RWPE1 (cell line): ENCODE measurements around the gene MAG.
"Not testable (repeated sequence)": the region's sequence is repeated elsewhere in the genome, so short reads cannot be mapped to it uniquely, and the experiment has no call there.

Experiments
- CTCF ChIA-PET: fragments of 350-600 bp; sonication (Branson Sonifier 250); formaldehyde crosslinking; extraction: SDS; loops from one replicate; lab custom pipeline; 2021; lab: Yijun Ruan, JAX
- POLR2A ChIA-PET: fragments of 400-600 bp; formaldehyde crosslinking; extraction: SDS; loops from one replicate; lab custom pipeline; 2020; ENCODE audit warnings: antibody characterized with exemption; ENCODE audit not compliant: low non-redundant PET; lab: Yijun Ruan, JAX
- DNase-seq: peaks from one replicate; pipeline ENCODE4 v3.0.0; 2012; ENCODE audit warnings: low spot score
- H3K27ac ChIP-seq: fragments of 450-650 bp; 2 replicates; pipeline ENCODE4 v1.5.1; 2017
- TF ChIP-seq, protein P1 (sequence below): fragments of 450-650 bp; conservative IDR thresholded peaks from 2 replicates; pipeline ENCODE4 v1.5.1; 2017; ENCODE audit warnings: low read depth, mild to moderate bottlenecking

MAG gene

DNA sequence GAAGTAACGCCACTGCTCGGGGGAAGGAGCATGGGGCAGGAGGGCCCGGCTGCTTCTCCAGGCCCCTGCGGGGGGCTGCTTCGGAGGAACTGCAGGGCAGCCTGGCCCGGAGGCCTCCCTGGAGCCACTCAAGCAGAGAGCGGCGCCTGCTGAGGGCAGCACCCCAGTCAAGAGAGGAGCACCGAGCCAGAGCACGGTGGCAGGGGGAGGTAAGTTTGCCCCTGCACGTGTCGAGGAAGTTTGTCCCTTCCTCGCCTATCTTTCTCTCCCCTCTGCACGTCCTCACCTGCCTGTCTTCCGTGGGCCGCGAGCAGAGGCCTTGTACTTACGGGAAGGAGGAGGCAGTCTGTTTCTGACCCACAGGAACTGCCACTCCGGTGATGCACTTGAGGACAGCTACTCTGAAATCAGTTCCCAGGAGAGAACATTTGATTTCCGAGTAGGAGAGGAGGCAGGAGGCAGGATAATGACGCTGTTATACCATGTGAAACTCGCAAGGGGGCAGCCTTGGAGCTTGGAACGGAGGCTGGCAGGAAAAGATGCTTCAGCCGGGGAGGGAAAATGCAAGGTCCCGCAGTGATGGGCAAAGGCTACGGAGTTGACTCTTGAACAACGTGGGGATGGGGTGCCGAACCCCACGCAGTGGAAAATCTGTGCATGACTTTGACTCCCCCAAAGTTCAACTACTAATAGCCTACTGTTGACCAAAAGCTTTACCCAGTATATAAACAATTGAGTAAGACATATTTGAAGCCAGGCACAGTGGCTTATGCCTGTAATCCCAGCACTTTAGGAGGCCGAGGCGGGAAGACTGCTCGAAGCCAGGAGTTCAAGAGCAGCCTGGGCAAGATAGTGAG is 60.7 kb downstream of the MAG start:
- H3K27ac ChIP-seq, result no peak overlapping the region

DNA sequence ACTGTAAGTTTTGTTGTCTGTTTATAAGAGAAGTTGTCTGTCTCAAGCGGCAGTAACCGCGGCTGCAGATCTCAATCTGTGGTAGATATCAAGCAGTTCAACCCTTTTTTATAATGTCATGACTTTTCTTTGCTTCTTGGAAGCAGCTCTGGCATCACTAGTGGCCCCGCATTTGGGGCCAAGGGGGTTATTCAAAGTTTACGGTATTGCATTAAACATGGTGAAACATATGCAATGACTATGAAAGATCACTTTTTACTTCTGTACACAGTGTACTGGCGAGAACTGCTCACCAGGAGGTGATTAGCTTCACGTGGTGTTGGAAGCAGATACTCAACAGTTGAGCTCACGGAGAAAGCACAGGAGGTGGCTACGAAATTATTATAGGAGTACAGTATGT is 61.7 kb downstream of the MAG start:
- ChIA-PET CTCF (interaction anchor here (0.6 to 2.7 kb wide), 11 partner anchors 8 to 142 kb away, joined by 3 to 52 read pairs (median 6); no protein-coding TSS in a partner anchor), POLR2A (no interaction called here)
- H3K27ac ChIP-seq, result no peak overlapping the region
- TF ChIP-seq, protein P1, sequence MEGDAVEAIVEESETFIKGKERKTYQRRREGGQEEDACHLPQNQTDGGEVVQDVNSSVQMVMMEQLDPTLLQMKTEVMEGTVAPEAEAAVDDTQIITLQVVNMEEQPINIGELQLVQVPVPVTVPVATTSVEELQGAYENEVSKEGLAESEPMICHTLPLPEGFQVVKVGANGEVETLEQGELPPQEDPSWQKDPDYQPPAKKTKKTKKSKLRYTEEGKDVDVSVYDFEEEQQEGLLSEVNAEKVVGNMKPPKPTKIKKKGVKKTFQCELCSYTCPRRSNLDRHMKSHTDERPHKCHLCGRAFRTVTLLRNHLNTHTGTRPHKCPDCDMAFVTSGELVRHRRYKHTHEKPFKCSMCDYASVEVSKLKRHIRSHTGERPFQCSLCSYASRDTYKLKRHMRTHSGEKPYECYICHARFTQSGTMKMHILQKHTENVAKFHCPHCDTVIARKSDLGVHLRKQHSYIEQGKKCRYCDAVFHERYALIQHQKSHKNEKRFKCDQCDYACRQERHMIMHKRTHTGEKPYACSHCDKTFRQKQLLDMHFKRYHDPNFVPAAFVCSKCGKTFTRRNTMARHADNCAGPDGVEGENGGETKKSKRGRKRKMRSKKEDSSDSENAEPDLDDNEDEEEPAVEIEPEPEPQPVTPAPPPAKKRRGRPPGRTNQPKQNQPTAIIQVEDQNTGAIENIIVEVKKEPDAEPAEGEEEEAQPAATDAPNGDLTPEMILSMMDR, result no peak
- DNase-seq, result no peak

More for the DNA sequence above, 60.7 kb downstream of the MAG start:
- TF ChIP-seq, protein P1, result peak; percentile 83
- CTCF ChIA-PET, result interaction anchor here (0.5 to 2.7 kb wide), 25 partner anchors 8 to 560 kb away, joined by 3 to 52 read pairs (median 4); no protein-coding TSS in a partner anchor
- POLR2A ChIA-PET, result no interaction called here
- DNase-seq, result peak; percentile 86

DNA sequence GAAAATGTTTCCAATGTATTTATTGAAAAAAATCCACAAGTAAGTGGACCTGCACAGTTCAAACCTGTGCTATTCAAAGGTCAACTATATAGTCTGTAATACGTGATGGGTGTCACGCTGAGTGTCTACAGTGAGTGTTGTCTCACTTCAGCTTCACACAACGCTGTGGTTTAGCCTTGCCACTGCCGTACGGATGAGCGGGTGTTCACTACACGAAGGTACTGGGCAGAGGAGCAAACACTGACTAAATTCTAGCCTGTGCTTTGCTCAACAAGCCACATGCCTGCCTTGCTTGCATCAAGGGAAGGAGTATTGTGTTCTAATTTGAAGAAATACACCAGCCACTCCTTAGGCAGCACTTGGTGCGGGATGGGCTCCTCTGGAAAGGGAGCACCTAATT is 62.9 kb downstream of the MAG start:
- no peak overlapping the region for H3K27ac ChIP-seq
- ChIA-PET POLR2A (no interaction called here), CTCF (interaction anchor here (0.6 to 2.7 kb wide), 6 partner anchors 86 to 289 kb away, joined by 4 to 52 read pairs (median 4); partner anchors contain the start of gene USF2)
- DNase-seq, result no peak
- TF ChIP-seq, protein P1, result no peak

DNA sequence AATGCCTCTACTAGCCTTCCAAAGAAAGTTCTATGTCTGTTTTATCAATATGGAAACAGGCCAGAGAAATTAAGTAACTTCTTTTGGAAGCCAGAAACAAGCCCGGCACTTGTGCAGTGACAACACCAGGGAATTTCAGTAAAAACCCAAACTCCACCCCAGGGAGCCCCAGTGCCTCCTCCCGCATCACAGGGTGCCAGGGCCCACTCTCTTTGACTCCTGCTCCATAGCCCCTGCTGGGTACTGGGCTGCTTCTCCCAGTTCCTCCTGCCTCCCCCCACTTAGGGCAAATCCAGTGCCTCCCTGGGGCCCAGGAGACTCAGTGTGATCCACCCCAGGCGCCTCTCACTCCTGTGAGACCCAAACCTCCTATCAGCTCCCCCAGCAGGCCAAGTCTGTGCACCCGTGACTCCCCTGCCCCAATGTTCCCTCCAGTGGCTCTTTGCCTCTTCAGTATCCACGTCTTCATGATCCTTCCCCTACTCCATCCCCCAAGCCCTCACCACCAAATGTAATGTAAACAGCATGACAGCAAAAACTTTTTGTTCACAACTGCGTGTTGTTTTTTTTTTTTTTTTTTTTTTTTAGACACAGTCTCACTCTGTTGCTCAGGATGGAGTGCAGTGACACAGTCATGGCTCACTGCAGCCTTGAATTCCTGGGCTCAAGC is 64.0 kb downstream of the MAG start:
- no peak overlapping the region for H3K27ac ChIP-seq
- ChIA-PET POLR2A (no interaction called here), CTCF (interaction anchor here (2.6 kb wide), 1 partner anchor 112 kb away, joined by 5 read pairs; no protein-coding TSS in a partner anchor)
- no peak for DNase-seq
- TF ChIP-seq, protein P1, result no peak

DNA sequence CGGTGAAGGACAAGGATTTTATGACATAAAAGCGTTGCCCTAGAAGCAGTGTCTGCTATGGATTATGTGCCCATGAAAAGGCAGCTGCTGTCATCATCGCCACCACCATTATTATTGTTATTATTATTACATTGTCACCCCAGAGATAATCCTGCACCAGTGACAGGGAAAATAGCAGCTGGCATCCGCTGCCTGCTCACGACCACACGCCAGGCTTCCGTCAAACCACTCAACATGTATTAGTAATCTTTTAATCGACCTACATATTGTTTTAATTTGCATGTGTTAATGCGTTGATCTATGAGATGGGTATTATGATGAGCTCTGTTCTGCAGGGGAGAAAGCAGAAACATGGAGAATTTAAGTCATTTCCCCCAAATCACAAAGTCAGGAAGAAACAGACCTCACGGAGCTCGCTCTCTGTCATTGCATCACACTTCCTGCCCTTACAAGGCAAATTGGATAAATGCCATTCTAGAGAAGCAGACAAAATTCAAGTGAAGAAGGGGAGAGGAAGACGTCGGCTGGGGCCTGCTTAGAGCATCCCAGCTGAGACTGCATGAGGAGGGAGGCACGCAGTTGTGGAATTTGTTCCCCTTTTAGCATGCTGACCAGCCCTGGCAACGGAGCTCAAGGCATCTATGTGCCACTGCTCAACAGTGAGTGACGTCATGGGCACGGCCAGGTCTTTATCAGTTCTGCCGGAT is 66.1 kb downstream of the MAG start, which contains the start of gene FFAR3:
Gene FFAR3 (plus strand): TSS at position 594 of the 707 bp plus-strand sequence. CDS start 431 bp downstream, outside the sequence.
- CTCF ChIA-PET, result interaction anchor here (1.2 to 2.6 kb wide), 2 partner anchors 110 to 137 kb away, joined by 3 to 5 read pairs; no protein-coding TSS in a partner anchor
- TF ChIP-seq, protein P1, result no peak
- POLR2A ChIA-PET, result no interaction called here
- H3K27ac ChIP-seq, result no peak within 1 kb of the TSS
- DNase-seq, result no peak

DNA sequence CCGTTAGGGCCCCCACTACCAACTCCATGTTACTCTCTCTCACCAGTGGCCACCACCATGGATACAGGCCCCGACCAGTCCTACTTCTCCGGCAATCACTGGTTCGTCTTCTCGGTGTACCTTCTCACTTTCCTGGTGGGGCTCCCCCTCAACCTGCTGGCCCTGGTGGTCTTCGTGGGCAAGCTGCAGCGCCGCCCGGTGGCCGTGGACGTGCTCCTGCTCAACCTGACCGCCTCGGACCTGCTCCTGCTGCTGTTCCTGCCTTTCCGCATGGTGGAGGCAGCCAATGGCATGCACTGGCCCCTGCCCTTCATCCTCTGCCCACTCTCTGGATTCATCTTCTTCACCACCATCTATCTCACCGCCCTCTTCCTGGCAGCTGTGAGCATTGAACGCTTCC is 66.9 kb downstream of the MAG start:
- POLR2A ChIA-PET, H3K27ac ChIP-seq, DNase-seq: not testable (repeated sequence)
- CTCF ChIA-PET, result interaction anchor here (1.2 to 2.6 kb wide), 2 partner anchors 109 to 136 kb away, joined by 3 to 5 read pairs; no protein-coding TSS in a partner anchor

DNA sequence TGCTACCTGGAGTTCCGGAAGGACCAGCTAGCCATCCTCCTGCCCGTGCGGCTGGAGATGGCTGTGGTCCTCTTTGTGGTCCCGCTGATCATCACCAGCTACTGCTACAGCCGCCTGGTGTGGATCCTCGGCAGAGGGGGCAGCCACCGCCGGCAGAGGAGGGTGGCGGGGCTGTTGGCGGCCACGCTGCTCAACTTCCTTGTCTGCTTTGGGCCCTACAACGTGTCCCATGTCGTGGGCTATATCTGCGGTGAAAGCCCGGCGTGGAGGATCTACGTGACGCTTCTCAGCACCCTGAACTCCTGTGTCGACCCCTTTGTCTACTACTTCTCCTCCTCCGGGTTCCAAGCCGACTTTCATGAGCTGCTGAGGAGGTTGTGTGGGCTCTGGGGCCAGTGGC is 67.4 kb downstream of the MAG start:
- CTCF ChIA-PET, H3K27ac ChIP-seq, DNase-seq, POLR2A ChIA-PET: not testable (repeated sequence)

DNA sequence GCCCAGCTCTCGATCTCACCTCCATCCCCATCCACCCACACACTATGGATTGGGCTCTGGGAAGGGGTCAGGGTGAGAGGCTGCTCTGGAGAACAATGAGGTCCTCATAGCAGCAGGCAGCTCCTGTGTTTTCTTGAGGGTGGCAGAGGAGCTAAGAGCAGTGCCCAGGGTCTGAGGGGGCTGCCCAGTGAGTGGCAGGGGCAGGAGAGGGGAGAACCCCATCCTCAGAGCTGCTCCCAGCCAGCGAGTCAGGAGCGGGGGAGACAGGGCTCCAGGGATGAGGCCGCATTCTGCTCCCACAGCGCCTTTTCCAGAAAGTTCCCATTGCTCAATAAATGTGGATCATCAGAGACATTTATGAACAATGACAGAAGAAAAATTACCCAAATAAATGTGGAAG is 68.1 kb downstream of the MAG start:
- CTCF ChIA-PET, POLR2A ChIA-PET, DNase-seq, H3K27ac ChIP-seq: not testable (repeated sequence)
